ENCODE results near the gene RBX1.
A peak's percentile ranks its signal among the peaks of the same experiment; 100 is the strongest.

The RBX1 gene

GRCh38 chr22:40939202-40939601, 12.0 kb upstream of the RBX1 start:
- TF ChIP-seq CTCF (IDR thresholded peaks at IDR 0.05), result no peak
- H2AFZ ChIP-seq, result no peak overlapping the region
- H3K4me3 ChIP-seq (ENCODE audit: low read depth, low read length), result no peak overlapping the region
- H3K9me3 ChIP-seq (ENCODE audit: control insufficient read depth, low read length), result no peaks in the 10 kb centered on the region
- H3K27me3 ChIP-seq (ENCODE audit: control insufficient read depth, insufficient read depth, low read length), result no peaks in the 10 kb centered on the region
- no peaks in the 10 kb centered on the region for H3K4me1 ChIP-seq
- H3K79me2 ChIP-seq, result no peaks in the 10 kb centered on the region
- no peak overlapping the region for H3K27ac ChIP-seq
- H3K4me2 ChIP-seq (ENCODE audit: low read length), result no peak overlapping the region
- H3K36me3 ChIP-seq (ENCODE audit: control insufficient read depth, insufficient read depth, low read length), result no peaks in the 10 kb centered on the region
- no peak overlapping the region for H3K9ac ChIP-seq

- H3K4me3 ChIP-seq (ENCODE audit: low read depth, low read length), result peak overlapping the region; percentile 100
- no peak overlapping the region for H3K9ac ChIP-seq
- TF ChIP-seq CTCF (IDR thresholded peaks at IDR 0.05), result no peak
- H3K4me2 ChIP-seq (ENCODE audit: low read length), result peak overlapping the region; percentile 80
- H3K27ac ChIP-seq, result peak overlapping the region; percentile 47
- peak overlapping the region; percentile 69 for H2AFZ ChIP-seq
- no peaks in the 10 kb centered on the region for H3K36me3 ChIP-seq (ENCODE audit: control insufficient read depth, insufficient read depth, low read length)
- H3K9me3 ChIP-seq (ENCODE audit: control insufficient read depth, low read length), result no peaks in the 10 kb centered on the region
- peaks cover 15% of the 10 kb centered on the region for H3K79me2 ChIP-seq
- peaks cover 10% of the 10 kb centered on the region for H3K4me1 ChIP-seq
- no peaks in the 10 kb centered on the region for H3K27me3 ChIP-seq (ENCODE audit: control insufficient read depth, insufficient read depth, low read length)
These were observed 822 bp downstream of the RBX1 start for GRCh38 chr22:40951795-40952605.

- no peaks in the 10 kb centered on the region for H3K9me3 ChIP-seq (ENCODE audit: control insufficient read depth, low read length)
- peak overlapping the region; percentile 19 for H3K4me2 ChIP-seq (ENCODE audit: low read length)
- no peaks in the 10 kb centered on the region for H3K36me3 ChIP-seq (ENCODE audit: control insufficient read depth, insufficient read depth, low read length)
- peaks cover 16% of the 10 kb centered on the region for H3K79me2 ChIP-seq
- TF ChIP-seq CTCF (IDR thresholded peaks at IDR 0.05), result no peak
- no peak overlapping the region for H3K9ac ChIP-seq
- no peak overlapping the region for H2AFZ ChIP-seq
- H3K4me3 ChIP-seq (ENCODE audit: low read depth, low read length), result no peak overlapping the region
- H3K27ac ChIP-seq, result no peak overlapping the region
- peaks cover 10% of the 10 kb centered on the region for H3K4me1 ChIP-seq
- H3K27me3 ChIP-seq (ENCODE audit: control insufficient read depth, insufficient read depth, low read length), result no peaks in the 10 kb centered on the region
These were observed 2.3 kb downstream of the RBX1 start for GRCh38 chr22:40953471-40953870.

DNA sequence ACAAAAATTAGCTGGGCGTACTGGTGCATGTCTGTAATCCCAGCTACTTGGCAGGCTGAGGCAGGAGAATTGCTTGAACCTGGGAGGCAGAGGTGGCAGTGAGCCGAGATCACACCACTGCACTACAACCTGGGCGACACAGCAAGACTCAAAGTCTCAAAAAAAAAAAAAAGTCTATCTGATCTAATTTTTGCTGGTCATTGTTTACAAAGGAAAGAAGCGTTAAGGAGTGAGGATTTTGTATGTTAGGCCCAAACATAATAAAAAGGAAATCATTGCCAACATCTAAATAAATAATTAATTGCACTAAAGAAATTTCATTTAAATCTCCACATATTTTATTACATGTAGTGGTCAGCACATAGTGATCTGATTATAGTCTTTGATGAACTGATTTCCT, 2.9 kb downstream of the RBX1 start:
- H3K27me3 ChIP-seq (ENCODE audit: control insufficient read depth, insufficient read depth, low read length), result no peaks in the 10 kb centered on the region
- no peaks in the 10 kb centered on the region for H3K36me3 ChIP-seq (ENCODE audit: control insufficient read depth, insufficient read depth, low read length)
- TF ChIP-seq CTCF (IDR thresholded peaks at IDR 0.05), result no peak
- H3K9ac ChIP-seq, result no peak overlapping the region
- H3K4me3 ChIP-seq (ENCODE audit: low read depth, low read length), result no peak overlapping the region
- peaks cover 10% of the 10 kb centered on the region for H3K4me1 ChIP-seq
- no peak overlapping the region for H2AFZ ChIP-seq
- peaks cover 22% of the 10 kb centered on the region for H3K79me2 ChIP-seq
- no peak overlapping the region for H3K27ac ChIP-seq
- no peak overlapping the region for H3K4me2 ChIP-seq (ENCODE audit: low read length)
- H3K9me3 ChIP-seq (ENCODE audit: control insufficient read depth, low read length), result no peaks in the 10 kb centered on the region

DNA sequence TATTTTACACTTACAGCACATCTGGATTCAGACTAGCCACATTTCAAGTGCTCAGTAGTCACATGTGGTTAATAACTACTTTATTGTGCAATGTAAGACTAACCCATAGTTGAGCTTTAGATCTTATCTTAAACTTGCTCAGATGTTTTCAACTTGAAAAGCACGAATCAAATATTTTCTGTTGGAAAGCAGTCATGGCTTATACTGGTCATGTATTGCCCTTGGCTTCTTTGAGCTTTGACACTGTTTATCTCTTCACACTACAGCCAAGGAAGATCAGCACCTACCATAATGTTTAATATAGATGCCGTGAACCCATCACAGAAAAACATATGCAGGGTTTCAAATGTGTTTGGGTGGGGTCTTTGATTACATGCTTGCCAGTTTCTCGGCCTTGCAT, 4.4 kb downstream of the RBX1 start:
- Histone ChIP-seq H3K4me2 (ENCODE audit: low read length) (no peak overlapping the region), H3K9ac (no peak overlapping the region), H3K36me3 (ENCODE audit: control insufficient read depth, insufficient read depth, low read length) (no peaks in the 10 kb centered on the region), H3K4me3 (ENCODE audit: low read depth, low read length) (peak overlapping the region; percentile 15), H2AFZ (no peak overlapping the region), H3K27me3 (ENCODE audit: control insufficient read depth, insufficient read depth, low read length) (no peaks in the 10 kb centered on the region), H3K9me3 (ENCODE audit: control insufficient read depth, low read length) (no peaks in the 10 kb centered on the region), H3K79me2 (peaks cover 23% of the 10 kb centered on the region), H3K4me1 (peaks cover 10% of the 10 kb centered on the region), H3K27ac (no peak overlapping the region)
- no peak for TF ChIP-seq CTCF (IDR thresholded peaks at IDR 0.05)
